Measurements from ENCODE around the gene TSN.

Gene TSN

DNA sequence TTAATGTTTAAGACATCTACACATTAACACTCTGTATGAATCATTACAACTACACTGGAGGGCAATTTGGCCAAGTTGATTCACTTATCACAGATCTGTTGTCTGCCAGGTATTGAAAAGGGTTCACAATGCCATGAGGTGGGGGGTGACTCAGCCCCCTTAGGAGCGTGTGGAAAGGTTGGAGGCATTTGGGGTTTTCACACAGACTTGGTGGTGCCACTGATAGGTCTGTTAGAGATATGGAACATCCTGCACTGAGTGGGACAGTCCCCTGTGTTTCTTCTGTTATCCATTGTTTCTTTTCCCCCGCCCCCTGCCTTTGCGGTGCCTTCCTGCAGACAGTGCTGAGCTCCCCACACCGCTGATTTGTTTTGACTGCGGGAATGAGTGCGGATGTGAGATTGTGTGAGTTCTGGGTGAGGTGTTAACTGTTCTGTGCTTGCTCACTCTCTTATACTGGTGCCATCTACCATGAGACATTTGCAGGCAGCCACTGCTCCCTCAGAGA lies 9.3 kb upstream of the TSN start:
- DNase-seq (ENCODE audit: low read depth) = no peak

DNA sequence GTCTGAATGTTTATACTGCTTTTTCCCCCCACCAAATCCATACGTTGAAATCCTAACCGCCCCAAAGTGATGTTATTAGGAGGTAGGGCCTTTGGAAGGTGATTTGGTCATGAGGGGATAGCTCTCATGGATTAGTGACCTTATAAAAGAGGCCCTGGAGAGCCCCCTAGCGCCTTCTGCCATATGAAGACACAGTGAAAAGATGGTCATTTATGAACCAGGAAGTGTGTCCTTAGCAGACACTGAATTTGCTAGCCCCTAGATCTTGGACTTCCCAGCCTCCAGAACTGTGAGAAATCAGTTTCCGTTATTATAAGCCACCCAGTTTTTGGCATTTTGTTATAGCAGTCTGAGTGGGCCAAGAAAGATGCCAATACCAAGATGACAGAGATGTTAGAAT lies 7.2 kb upstream of the TSN start:
- DNase-seq (ENCODE audit: low read depth) = no peak

DNA sequence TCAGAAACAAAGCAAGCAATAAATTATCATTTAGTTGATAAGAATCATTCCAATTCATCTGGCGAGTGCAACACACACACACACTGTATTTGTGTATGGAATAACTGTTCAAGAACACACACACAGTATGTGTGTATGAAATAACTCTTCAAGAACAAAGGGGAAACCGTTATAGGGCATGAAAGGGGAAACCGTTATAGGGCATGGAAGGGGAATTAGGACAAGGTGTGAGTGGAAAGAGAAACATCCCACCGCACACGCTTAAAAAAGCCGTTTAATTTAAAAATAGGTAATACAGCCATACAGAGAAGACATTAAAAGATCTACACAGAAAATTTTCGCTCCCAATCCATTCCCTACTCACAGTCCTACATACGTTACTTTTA lies 607 bp upstream of the TSN start:
- DNase-seq (ENCODE audit: low read depth) = no peak

DNA sequence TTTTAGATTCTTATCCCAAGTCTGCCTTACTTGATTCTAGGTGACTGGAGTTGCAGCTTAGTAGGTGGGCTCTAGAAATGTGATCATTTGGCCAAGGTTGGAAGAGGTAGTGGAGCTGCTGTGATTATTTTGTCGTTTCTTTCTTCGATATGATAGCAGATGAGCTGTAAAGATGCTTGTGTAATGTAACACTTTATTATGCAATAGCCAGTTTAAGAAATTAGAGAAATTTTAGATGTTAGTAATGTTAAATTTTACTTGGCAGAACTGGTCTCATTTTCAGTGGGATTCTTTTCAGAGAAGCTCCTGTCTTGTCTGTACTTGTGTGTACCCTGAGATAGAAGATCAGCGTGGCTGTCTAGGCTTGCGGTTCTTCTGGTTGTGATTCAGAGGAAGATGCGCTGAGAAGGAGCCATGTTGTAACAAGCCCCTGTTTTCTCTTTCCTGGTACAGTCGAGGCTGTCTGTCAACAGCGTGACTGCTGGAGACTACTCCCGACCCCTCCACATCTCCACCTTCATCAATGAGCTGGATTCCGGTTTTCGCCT lies 9.3 kb downstream of the TSN start:
- DNase-seq (ENCODE audit: low read depth) = no peak

DNA sequence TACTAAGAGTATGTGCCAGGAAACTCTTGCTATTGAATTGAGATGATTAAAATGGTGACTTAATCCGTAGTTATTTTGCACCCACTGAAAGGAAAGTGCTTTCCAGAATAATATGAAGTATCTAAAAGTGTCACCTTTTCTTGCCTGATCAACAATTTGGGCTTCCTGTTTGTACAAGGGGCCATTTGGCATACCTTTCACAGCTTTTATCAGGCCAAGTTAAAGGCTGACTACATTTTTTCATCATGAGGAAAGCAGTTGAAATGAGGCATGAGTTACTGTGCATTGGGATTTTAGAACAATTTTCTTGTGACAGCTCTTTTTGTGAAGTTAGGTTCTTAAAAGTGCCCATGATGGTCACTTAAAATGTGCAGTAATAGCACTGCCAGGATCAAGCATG lies 11.2 kb downstream of the TSN start:
- no peak for DNase-seq (ENCODE audit: low read depth)

DNA sequence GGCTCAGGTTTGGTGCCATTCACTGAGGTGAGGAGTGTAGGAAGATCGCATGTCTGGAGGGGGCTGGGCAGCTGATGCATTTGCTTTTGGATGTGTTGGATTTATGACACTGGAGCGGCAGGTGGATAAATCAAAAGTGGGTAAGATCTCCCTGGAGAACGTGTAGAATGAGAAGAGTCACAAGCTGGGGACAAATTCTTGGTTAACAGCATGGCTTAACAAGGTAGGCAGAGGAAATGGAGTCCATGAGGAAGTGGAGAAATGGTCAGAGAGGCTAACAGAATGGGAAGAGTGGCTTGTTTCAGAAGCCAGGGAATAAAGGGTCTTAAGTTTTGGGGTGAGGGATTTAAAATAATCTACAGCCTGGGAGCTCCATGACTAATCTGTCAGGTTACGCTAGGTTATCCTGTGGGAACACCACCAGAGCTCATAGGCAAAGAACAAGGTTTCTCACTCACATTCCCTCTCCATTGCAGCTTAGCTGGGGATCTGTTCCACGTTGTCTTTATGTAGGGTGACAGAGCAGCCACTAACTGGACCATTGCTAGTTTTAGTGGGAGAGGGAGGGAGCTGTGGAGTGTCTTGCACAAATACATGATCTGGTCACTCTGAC lies 12.8 kb downstream of the TSN start:
- DNase-seq (ENCODE audit: low read depth) = no peak

DNA sequence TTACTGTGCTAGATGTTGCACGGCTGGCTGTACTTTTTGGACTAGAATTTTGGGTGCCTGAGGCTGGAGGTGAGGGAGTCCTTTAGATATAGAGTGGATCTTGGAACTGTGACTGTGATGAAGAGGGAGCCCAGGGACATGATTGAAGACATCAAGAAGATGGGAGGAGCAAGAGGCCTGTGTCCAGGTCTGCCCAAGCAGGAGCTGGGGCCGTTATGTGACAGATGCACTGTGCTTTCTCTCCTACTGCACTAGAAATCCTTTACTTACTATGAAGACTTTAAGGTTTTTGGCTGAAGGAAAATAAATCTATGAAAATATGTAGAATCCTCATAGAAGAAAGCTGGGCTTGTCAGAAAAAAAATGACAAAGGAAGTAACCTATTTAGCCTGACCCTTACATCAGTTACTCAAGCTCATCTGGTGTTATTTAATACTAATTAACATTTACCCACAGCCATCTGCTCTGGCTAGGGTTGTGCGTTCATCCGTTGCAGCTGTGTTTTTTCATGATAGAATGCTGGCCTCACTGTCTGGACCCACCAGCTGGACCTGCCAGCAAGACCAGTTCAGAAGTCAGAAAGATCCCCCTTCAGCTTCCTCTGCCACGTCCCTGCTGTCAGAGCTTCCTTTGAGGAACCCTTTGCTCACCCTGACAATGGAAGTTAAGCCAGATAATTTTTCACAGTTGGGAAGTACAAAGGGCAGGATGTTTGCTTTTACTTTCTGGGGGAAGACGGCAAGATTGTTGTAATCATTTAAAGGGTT lies 16.7 kb downstream of the TSN start:
- DNase-seq (ENCODE audit: low read depth) = no peak

DNA sequence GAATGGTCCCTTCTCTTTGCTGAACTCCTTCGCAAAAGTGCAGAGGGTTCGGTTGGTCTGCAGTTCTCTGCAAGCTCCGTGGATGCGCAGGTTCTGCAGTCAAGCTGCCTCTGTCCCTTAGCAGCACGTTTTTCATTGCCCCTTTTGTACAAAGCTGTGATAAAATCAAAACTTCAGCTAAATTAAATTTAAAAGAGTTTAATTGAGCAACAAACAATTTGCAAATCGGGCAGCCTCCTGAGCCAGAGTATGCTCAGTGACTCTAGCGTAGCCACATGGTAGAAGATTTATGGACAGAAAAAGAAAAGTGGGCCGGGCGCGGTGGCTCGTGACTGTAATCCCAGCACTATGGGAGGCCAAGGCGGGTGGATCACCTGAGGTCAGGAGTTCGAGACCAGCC lies 18.8 kb downstream of the TSN start:
- DNase-seq (ENCODE audit: low read depth) = no peak

DNA sequence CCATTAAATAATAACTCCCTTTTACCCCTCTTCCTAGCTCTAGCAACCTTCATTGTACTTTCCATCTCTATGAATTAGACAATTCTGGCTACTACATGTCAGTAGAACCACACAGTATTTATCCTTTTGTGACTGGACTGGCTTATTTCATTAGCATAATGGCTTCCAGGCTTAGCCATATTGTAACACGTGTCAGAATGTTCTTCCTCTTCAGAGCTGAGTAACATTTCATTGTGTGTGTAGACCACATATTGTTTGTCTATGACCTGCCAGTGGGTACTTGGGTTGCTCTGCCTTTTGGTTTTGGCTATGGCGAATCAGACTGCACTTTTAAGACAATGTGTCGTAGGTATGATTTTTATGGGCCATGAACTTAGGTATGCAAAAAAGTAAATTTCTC lies 20.9 kb downstream of the TSN start:
- DNase-seq (ENCODE audit: low read depth) = no peak

DNA sequence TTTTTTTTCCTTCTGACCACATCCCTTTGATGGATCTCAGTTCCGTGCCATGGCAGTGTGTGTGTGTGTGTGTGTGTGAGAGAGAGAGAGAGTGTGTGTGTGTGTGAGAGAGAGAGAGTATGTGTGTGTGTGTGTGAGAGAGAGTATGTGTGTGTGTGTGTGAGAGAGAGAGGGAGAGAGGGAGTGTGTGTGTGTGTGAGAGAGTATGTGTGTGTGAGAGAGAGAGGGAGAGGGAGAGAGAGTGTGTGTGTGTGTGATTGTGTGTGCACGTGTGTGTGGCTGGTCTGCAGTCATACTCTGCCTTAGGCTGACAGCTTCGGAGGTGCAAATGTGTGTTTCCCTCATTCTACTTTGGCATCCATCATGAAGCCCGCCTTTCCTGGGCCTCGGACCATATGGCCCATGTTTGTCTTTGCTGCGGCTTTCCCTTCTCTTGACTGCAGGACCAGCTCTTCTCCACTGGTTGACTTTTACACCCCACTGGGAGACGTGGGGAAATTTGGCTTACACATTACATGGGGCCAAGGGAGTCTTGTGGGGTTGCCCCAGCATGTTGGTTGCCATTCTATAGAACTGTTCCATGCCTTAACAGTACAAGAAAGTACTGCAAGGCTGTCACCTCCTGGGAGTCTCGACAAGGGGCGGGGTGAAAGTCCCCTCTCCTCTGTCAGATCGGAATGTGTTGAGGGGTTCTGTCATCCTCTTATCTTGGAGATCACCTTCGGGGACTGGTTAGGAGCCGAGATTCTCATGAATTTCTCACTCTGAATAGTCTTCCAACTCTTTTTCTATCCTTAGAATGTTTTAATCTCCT lies 21.6 kb downstream of the TSN start:
- DNase-seq (ENCODE audit: low read depth) = no peak

DNA sequence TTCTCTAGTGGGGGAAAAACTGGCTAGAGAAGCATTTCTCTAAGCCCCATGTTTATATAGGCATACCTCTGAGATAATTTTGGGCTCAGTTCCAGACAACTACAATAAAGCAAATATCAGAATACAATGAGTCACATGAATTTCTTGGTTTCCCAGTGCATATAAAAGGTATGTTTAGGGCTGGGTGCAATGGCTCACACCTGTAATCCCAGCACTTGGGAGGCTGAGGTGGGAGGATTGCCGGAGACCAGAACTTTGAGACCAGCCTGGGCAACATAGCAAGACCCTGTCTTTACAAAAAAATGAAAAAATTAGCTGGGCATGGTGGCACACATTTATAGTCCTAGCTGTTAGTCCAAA lies 22.2 kb downstream of the TSN start:
- no peak for DNase-seq (ENCODE audit: low read depth)

DNA sequence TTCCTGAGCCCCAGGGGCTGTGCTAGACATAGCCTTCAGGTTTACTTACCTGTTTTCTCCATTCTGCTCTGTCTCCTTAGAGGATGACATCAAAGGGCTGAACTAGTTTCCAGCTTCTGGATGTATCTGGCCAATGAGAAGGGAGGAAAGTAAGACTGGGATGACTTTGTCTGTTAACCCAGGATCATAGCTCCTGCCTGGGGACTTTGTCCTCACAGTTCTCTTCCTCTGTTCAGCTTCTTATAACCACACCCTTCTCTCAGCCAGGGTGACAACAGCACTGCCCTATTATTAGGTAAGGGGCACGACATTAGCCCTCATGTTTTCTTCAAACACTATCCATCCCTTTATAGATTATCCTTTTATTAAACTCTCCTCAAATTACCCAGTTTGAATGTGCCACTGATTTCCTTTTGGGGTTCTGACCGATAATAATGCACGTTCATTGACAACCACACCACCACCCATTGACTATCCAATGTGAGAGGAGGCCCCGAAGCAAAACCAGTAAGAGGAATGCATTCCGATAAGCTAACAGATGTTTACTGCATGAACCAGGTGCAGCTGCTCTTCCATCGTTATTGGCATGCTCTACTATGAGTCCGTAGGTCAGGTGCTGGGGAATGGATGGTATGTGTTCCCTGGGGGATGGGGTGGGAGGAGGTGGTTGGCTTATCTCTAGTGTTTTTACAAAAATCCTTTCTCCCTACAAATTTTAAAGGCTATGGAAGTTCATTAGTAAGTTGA lies 23.5 kb downstream of the TSN start:
- no peak for DNase-seq (ENCODE audit: low read depth)

DNA sequence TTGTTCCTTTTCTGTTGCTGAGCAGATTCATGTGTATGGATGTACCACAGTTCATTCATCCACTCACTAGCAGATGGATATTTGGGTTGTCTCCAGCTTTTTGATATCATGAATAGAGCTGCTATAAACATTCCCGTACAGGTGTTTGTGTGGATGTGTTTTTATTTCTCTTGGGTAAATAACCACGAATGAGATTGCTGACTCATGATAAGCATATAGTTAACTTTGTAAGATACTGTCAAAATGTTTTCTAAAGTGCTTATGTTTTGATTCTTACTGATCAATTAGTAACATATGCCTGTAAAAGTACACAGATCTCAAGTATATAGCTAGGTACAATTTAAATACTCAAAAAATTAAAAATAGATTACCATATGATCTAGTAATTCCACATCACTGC lies 27.7 kb downstream of the TSN start:
- no peak for DNase-seq (ENCODE audit: low read depth)

DNA sequence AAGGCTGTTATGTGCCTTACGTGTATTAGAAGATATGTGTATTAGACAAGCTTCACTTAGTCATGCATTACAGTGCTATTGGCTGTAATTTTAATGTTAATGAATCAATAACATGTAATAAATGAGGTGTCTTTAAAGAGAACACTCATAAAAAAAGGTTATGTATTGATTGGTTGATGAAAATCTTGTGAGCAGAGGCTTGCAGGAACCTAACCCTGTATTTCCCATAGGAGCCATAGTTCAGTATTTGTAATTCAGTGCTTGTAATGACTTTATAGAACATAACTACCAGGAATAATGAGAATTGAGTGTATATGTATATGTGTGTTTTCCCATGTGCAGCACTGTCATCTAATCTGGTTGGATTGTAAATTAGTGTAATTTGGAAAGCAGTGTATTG lies 33.2 kb downstream of the TSN start:
- DNase-seq (ENCODE audit: low read depth) = no peak

DNA sequence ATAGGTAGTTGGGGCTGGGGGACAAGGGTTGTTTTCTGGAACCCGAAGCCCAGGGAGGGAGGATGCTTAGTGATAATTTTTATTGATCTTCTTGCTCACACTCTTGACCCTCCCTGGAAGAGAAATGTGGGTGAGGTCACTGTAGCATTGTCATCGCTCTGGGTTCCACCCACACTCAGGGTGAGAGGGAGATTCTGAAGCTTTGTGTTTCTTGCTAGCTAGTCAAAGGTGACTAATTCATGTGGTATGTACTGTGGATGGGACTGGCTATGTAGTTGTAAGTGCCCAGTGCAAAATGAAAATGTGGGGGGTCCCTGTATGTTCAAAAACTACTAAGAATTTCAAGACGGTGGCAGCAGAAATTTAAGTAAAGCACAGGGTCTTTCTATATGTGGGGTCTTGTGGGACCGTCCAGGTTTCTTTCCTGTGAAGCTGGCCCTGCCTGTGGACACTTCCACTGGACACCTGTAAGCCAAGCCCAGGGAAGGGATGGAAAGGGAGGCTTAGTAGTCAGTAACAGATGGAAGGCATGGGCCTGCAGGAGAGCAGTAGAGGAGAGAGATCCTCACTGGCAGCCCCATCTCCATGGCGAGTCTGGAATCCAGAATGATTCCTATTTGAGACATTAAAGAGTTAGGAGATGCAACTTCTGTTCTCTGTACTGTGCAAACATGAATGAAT lies 35.0 kb downstream of the TSN start:
- no peak for DNase-seq (ENCODE audit: low read depth)

DNA sequence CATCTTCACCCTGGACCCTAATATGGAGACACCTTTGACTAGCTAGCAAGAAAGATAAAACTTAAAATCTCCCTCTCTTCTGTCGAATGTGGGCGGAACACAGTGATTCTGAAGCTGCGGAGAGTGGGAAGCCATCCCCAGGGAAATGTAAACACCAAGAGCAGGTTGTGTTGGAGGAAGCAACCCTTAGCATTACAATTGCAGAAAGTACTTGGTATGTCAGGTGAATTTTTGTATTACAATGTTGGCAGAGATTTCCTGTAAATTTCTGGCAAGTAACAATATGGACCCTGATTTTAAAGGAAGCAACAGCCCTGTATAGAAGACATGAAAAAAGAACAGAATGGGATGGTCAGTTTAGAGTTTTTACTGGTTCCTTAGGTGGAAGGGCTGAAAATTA lies 35.8 kb downstream of the TSN start:
- DNase-seq (ENCODE audit: low read depth) = no peak

DNA sequence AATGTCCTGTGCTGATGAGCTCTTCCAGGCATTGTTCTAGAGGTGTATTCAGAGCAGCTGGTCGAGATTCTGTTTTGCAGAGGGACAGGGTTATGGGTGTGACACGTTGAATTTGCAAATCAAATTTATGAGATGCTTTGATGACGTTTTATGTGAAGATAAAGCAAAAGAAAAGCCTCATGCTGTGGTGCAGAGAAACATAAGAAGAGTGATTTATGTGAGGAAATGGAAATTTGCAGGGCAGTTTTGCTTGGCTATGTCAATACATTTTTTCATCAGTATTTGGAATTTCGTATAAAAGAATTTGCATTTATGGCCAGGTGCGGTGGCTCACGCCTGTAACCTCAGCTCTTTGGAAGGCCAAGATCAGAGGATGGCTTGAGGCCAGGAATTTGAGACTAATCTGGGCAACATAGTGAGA lies 36.4 kb downstream of the TSN start:
- no peak for DNase-seq (ENCODE audit: low read depth)

DNA sequence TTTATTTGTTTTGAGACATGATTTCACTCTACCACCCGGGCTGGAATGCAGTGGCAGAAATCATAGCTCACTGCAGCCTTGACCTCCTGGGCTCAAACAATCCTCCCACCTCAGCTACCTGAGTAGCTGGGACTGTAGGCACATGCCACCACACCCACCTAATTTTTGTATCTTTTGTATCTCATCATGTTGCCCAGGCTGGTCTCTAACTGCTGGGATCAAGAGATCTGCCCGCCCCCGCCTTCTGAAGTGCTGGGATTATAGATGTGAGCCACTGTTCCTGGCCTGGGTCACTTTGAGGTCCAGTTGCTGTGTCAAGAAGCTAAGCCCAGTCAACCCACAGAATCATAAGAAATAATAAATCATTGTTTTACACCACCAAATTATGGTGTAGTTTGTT lies 38.4 kb downstream of the TSN start:
- no peak for DNase-seq (ENCODE audit: low read depth)

DNA sequence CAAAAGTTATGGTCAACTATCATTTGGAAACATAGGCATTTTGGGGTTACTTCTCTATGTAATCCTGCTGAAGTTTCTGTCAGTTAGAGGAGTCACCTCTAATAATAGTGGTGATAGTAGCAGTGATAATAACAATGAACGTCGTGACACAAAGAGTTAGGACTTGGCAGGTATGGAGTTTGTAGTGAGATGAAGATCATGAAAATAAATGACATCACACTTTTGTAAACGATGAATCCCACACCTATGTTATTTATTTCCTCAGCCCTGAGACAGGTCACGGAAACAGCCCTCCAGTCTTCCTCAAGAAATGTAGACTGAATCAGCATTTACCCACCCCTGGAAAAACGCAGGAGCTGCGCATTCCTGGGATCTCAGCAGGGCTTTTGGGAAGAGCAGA lies 38.8 kb downstream of the TSN start:
- no peak for DNase-seq (ENCODE audit: low read depth)

DNA sequence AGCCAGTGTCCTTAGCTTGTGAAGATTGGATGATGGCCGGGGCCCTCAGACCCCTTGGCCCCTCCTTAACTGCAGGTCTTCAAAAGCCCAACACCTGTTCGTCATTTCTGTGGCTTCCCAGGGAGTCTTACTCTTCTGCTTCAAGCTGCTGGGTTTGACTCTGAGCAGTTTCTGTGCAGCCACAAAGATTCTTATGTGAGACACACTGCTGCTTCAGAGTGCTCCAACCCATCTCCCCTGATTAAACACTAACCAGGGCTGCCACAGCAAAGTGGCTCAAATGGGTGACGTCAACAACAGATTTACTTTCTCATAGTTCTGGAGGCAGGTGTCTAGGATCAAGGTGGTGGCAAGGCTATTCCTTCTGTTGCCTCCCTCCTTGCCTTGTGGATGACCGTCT lies 40.8 kb downstream of the TSN start:
- DNase-seq (ENCODE audit: low read depth) = no peak

DNA sequence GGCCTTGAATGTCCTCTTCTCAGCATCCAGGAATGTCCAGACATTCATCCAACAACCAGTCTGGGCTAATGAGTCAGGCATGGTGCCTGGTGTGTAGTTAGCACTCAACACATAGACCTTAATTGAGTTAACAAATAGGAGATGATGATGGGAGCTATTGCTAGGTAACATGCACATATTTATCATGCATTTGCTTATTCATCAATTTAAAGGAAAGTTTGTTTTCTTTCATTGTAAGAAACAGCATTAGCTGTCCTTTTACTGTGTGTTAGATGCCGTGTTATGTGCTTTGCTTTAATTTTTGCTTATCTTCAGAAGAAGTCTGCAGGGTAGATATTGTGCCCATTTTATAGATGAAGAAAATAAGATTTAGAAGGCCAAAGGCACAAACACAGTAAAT lies 43.2 kb downstream of the TSN start:
- DNase-seq (ENCODE audit: low read depth) = no peak

DNA sequence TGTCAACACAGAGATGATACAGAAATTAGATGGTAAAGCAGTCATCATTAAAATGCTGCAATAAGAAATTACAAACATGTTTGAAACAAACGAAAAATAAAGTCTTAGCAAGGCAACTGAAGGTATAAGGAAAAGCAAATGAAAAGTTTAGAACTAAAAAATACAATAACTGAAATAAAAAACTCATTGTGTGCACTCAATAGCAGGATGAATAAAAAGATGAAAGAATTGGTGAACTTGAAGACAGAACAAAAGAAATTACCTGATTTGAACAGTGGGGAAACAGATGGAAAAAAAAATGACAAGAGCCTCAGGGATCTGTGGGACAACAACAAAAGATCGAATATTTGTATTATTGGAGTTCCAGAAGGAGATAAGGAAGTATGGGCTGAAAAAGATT lies 46.5 kb downstream of the TSN start:
- DNase-seq (ENCODE audit: low read depth) = no peak

Data from T follicular helper cell (primary cell).